ENCODE measurements around the gene FGF2.

The FGF2 gene

DNA sequence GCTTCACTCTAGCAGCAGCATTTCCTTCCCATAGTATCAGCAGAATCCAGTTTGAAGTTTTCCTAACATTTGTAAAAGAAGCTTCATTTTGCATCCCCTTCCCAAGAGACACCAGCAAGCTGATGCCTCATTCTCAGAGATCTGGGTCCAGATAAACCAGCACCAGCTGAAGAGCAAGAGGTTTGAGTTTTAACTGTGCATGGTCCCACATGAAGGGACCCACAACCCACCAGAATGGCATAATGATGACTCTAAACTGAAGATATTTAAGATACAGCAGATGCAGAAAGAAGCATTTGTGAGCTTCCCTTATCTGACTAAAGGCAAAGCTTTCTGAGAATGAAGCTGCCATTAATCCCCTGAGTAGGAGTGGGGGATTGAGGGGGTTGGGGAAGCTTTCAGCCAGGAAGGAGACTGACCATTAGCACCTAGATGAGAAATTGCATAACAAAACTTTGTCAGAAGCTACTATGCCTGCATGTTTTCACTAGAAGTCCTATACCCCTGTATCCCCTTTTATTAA, 77.2 kb downstream of the FGF2 start:
- TF ChIP-seq, protein P1, sequence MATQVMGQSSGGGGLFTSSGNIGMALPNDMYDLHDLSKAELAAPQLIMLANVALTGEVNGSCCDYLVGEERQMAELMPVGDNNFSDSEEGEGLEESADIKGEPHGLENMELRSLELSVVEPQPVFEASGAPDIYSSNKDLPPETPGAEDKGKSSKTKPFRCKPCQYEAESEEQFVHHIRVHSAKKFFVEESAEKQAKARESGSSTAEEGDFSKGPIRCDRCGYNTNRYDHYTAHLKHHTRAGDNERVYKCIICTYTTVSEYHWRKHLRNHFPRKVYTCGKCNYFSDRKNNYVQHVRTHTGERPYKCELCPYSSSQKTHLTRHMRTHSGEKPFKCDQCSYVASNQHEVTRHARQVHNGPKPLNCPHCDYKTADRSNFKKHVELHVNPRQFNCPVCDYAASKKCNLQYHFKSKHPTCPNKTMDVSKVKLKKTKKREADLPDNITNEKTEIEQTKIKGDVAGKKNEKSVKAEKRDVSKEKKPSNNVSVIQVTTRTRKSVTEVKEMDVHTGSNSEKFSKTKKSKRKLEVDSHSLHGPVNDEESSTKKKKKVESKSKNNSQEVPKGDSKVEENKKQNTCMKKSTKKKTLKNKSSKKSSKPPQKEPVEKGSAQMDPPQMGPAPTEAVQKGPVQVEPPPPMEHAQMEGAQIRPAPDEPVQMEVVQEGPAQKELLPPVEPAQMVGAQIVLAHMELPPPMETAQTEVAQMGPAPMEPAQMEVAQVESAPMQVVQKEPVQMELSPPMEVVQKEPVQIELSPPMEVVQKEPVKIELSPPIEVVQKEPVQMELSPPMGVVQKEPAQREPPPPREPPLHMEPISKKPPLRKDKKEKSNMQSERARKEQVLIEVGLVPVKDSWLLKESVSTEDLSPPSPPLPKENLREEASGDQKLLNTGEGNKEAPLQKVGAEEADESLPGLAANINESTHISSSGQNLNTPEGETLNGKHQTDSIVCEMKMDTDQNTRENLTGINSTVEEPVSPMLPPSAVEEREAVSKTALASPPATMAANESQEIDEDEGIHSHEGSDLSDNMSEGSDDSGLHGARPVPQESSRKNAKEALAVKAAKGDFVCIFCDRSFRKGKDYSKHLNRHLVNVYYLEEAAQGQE (IDR thresholded peaks at IDR 0.05; ENCODE audit: insufficient read depth in 1 of 2, low read depth in 2 of 2, low read length in 2 of 2) = no peak
- TF ChIP-seq TAF1 (IDR thresholded peaks at IDR 0.05; ENCODE audit: borderline replicate concordance, insufficient read depth, low read length) (no peak), POLR2AphosphoS5 (IDR thresholded peaks at IDR 0.05; ENCODE audit: low read depth, low read length) (no peak), FOXP2 (optimal IDR thresholded peaks at IDR 0.05; ENCODE audit: borderline replicate concordance, extremely low read depth, extremely low read length, insufficient read depth) (no peak), SIN3A (IDR thresholded peaks at IDR 0.05; ENCODE audit: borderline replicate concordance, insufficient read depth, low read length) (no peak)

- no peak for TF ChIP-seq POLR2AphosphoS5 (IDR thresholded peaks at IDR 0.05; ENCODE audit: low read depth, low read length)
- no peak for TF ChIP-seq TAF1 (IDR thresholded peaks at IDR 0.05; ENCODE audit: borderline replicate concordance, insufficient read depth, low read length)
- TF ChIP-seq, protein P1 (IDR thresholded peaks at IDR 0.05; ENCODE audit: insufficient read depth in 1 of 2, low read depth in 2 of 2, low read length in 2 of 2) = no peak
- no peak for TF ChIP-seq FOXP2 (optimal IDR thresholded peaks at IDR 0.05; ENCODE audit: borderline replicate concordance, extremely low read depth, extremely low read length, insufficient read depth)
- TF ChIP-seq SIN3A (IDR thresholded peaks at IDR 0.05; ENCODE audit: borderline replicate concordance, insufficient read depth, low read length) = no peak
These were observed 80.3 kb downstream of the FGF2 start for GRCh38 chr4:122906859-122907305.

GRCh38 chr4:122908223-122908622, 81.6 kb downstream of the FGF2 start:
- TF ChIP-seq FOXP2 (optimal IDR thresholded peaks at IDR 0.05; ENCODE audit: borderline replicate concordance, extremely low read depth, extremely low read length, insufficient read depth) (no peak), SIN3A (IDR thresholded peaks at IDR 0.05; ENCODE audit: borderline replicate concordance, insufficient read depth, low read length) (no peak), TAF1 (IDR thresholded peaks at IDR 0.05; ENCODE audit: borderline replicate concordance, insufficient read depth, low read length) (no peak), POLR2AphosphoS5 (IDR thresholded peaks at IDR 0.05; ENCODE audit: low read depth, low read length) (no peak)
- TF ChIP-seq, protein P1 (IDR thresholded peaks at IDR 0.05; ENCODE audit: insufficient read depth in 1 of 2, low read depth in 2 of 2, low read length in 2 of 2) = no peak

GRCh38 chr4:122909683-122910082, 83.1 kb downstream of the FGF2 start:
- TF ChIP-seq POLR2AphosphoS5 (IDR thresholded peaks at IDR 0.05; ENCODE audit: low read depth, low read length) (no peak), FOXP2 (optimal IDR thresholded peaks at IDR 0.05; ENCODE audit: borderline replicate concordance, extremely low read depth, extremely low read length, insufficient read depth) (no peak), SIN3A (IDR thresholded peaks at IDR 0.05; ENCODE audit: borderline replicate concordance, insufficient read depth, low read length) (no peak)

DNA sequence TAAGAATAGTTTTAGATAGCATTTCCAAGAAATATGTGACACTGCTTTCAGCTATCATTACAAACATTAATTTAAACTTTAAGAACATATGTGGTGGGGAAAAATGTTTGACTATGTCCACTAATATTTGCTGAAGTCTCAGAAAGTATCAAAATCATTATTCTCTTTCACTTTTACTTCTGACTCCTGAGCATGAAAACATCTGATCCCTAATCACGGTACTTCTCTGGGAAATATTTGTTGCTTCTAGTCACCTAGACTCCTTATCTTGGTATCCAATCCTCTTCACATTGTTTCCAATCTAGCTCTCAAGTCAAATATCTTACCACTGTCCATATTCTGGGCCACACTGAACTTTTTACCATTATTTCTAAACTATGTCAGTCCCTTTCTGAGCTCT, 85.0 kb downstream of the FGF2 start:
- TF ChIP-seq, protein P1 (IDR thresholded peaks at IDR 0.05; ENCODE audit: insufficient read depth in 1 of 2, low read depth in 2 of 2, low read length in 2 of 2) = no peak
- no peak for TF ChIP-seq SIN3A (IDR thresholded peaks at IDR 0.05; ENCODE audit: borderline replicate concordance, insufficient read depth, low read length)
- no peak for TF ChIP-seq POLR2AphosphoS5 (IDR thresholded peaks at IDR 0.05; ENCODE audit: low read depth, low read length)
- no peak for TF ChIP-seq FOXP2 (optimal IDR thresholded peaks at IDR 0.05; ENCODE audit: borderline replicate concordance, extremely low read depth, extremely low read length, insufficient read depth)
- no peak for TF ChIP-seq TAF1 (IDR thresholded peaks at IDR 0.05; ENCODE audit: borderline replicate concordance, insufficient read depth, low read length)

Data from PFSK-1 (cell line).